SK-N-SH treated with all-trans-retinoic acid at 6 μM for 48 hours (cell line): ENCODE data around the gene MGAT3.

ENCODE experiments used
- ESRRG ChIP-seq: fragments of 250-450 bp; sonication (Bioruptor Pico); IDR thresholded peaks from 2 replicates; pipeline ENCODE4 v1.6.1; 2021; ENCODE audit warnings: mild to moderate bottlenecking
- OSR1 ChIP-seq: fragments of 250-450 bp; sonication (Bioruptor Pico); IDR thresholded peaks from 2 replicates; pipeline ENCODE4 v1.8.0; 2022; ENCODE audit warnings: moderate library complexity, mild to moderate bottlenecking, inconsistent platforms
- TCF4 ChIP-seq: fragments of 250-450 bp; sonication (Bioruptor Pico); IDR thresholded peaks from 2 replicates; pipeline ENCODE4 v1.8.0; 2021; ENCODE audit warnings: mild to moderate bottlenecking, moderate library complexity, borderline replicate concordance
- ZFP30 ChIP-seq: fragments of 450-650 bp; formaldehyde crosslinking; IDR thresholded peaks from 2 replicates; pipeline ENCODE4 v1.5.0; 2022; ENCODE audit warnings: mild to moderate bottlenecking, moderate library complexity
- TF ChIP-seq, protein P1 (sequence below): fragments of 250-450 bp; sonication (Bioruptor Pico); IDR thresholded peaks from 2 replicates; pipeline ENCODE4 v1.8.0; 2020; ENCODE audit warnings: mild to moderate bottlenecking, moderate library complexity, borderline replicate concordance

GRCh38 chr22:39517470-39517869 lies 60.7 kb downstream of the MGAT3 start:
- TF ChIP-seq, protein P1, sequence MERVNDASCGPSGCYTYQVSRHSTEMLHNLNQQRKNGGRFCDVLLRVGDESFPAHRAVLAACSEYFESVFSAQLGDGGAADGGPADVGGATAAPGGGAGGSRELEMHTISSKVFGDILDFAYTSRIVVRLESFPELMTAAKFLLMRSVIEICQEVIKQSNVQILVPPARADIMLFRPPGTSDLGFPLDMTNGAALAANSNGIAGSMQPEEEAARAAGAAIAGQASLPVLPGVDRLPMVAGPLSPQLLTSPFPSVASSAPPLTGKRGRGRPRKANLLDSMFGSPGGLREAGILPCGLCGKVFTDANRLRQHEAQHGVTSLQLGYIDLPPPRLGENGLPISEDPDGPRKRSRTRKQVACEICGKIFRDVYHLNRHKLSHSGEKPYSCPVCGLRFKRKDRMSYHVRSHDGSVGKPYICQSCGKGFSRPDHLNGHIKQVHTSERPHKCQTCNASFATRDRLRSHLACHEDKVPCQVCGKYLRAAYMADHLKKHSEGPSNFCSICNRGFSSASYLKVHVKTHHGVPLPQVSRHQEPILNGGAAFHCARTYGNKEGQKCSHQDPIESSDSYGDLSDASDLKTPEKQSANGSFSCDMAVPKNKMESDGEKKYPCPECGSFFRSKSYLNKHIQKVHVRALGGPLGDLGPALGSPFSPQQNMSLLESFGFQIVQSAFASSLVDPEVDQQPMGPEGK = no peak
- TF ChIP-seq ESRRG = no peak
- TF ChIP-seq OSR1 (CRISPR knock-in tag) = no peak
- no peak for TF ChIP-seq TCF4 (CRISPR knock-in tag)
- no peak for TF ChIP-seq ZFP30 (CRISPR knock-in tag)
